ENCODE data around the gene SAG.

- TF ChIP-seq CTCF (conservative IDR thresholded peaks at IDR 0.05; ENCODE audit: low read depth in 2 of 2) (no peak), CREB1 (CRISPR knock-in tag; IDR thresholded peaks at IDR 0.05; ENCODE audit: low read depth) (no peak)
These were observed 19.7 kb upstream of the SAG start for GRCh38 chr2:233287871-233288270.
